Stimulated activated CD8-positive, alpha-beta memory T cell treated with anti-CD3 and anti-CD28 coated beads, Interleukin-4, amount 100 ng/mL, for 24 hours (primary cell): ENCODE measurements around the gene GIMAP4.
"Not testable (repeated sequence)": the region's sequence is repeated elsewhere in the genome, so short reads cannot be mapped to it uniquely, and the experiment has no call there.

Experiments
- DNase-seq: peaks from one replicate; pipeline ENCODE4 v3.0.0-alpha.2; 2020; ENCODE audit warnings: low read depth

The GIMAP4 gene

GRCh38 chr7:150580638-150581394 is 13.6 kb downstream of the GIMAP4 start:
- DNase-seq = no peak

GRCh38 chr7:150585199-150585598 is 18.0 kb downstream of the GIMAP4 start:
- DNase-seq = no peak

- DNase-seq = no peak
Observed at GRCh38 chr7:150586068-150586784, 19.0 kb downstream of the GIMAP4 start.

GRCh38 chr7:150586785-150587152 is 19.6 kb downstream of the GIMAP4 start:
- DNase-seq = no peak

- no peak for DNase-seq
Observed at GRCh38 chr7:150587551-150587950, 20.4 kb downstream of the GIMAP4 start.

GRCh38 chr7:150594805-150595204 is 27.6 kb downstream of the GIMAP4 start:
- DNase-seq = no peak

GRCh38 chr7:150595361-150595760 is 28.2 kb downstream of the GIMAP4 start:
- no peak for DNase-seq

- DNase-seq = not testable (repeated sequence)
Observed at GRCh38 chr7:150603600-150603999, 36.4 kb downstream of the GIMAP4 start.

- DNase-seq = no peak
Observed at GRCh38 chr7:150610233-150610632, 43.0 kb downstream of the GIMAP4 start.

GRCh38 chr7:150612925-150613324 is 45.7 kb downstream of the GIMAP4 start:
- no peak for DNase-seq

GRCh38 chr7:150613880-150614279 is 46.7 kb downstream of the GIMAP4 start:
- no peak for DNase-seq

GRCh38 chr7:150614426-150614825 is 47.2 kb downstream of the GIMAP4 start:
- DNase-seq = not testable (repeated sequence)

GRCh38 chr7:150615221-150615755 is 48.1 kb downstream of the GIMAP4 start:
- not testable (repeated sequence) for DNase-seq

- no peak for DNase-seq
Observed at GRCh38 chr7:150620061-150620460, 52.9 kb downstream of the GIMAP4 start.

GRCh38 chr7:150620617-150621371 is 53.6 kb downstream of the GIMAP4 start:
- no peak for DNase-seq

GRCh38 chr7:150621376-150621775 is 54.2 kb downstream of the GIMAP4 start:
- DNase-seq = no peak
